Measurements from ENCODE around the gene ATG16L2. TPM values are rescaled to one million over a fixed set of nuclear protein-coding genes. Genes with fewer than 3 reads are reported as not detected.

Gene ATG16L2
- polyA plus RNA-seq, 2 of the 4 experiments (the other 2 are of a cell fraction): 6.1 to 6.3 TPM

- POLR2A ChIA-PET: interaction anchor here (0.5 kb wide), 1 partner anchor 9 kb away, joined by 4 read pairs; no protein-coding TSS in a partner anchor
- no peak for TF ChIP-seq HDAC2 (IDR thresholded peaks at IDR 0.05)
- no peak for TF ChIP-seq KDM5A (IDR thresholded peaks at IDR 0.05)
- TF ChIP-seq HEYL (CRISPR knock-in tag; IDR thresholded peaks at IDR 0.05): no peak
- no peak for TF ChIP-seq POLR2AphosphoS2 (conservative IDR thresholded peaks at IDR 0.05; ENCODE audit: low read length)
- TF ChIP-seq ZNF302 (CRISPR knock-in tag; IDR thresholded peaks at IDR 0.05): no peak
- TF ChIP-seq PHF8 (IDR thresholded peaks at IDR 0.05; ENCODE audit: borderline replicate concordance, low read depth): no peak
- no peak for TF ChIP-seq EHF (CRISPR knock-in tag; IDR thresholded peaks at IDR 0.05)
- TF ChIP-seq NFE2L2 (conservative IDR thresholded peaks at IDR 0.05; ENCODE audit: low read length): no peak
- no peak for TF ChIP-seq HOXA7 (CRISPR knock-in tag; IDR thresholded peaks at IDR 0.05)
- no peak for TF ChIP-seq EP300 (IDR thresholded peaks at IDR 0.05)
- TF ChIP-seq CTCF (IDR thresholded peaks at IDR 0.05): no peak
- TF ChIP-seq SREBF2 (IDR thresholded peaks at IDR 0.05): no peak
- no peak for TF ChIP-seq MAX (IDR thresholded peaks at IDR 0.05)
- no peak for TF ChIP-seq CBX2 (IDR thresholded peaks at IDR 0.05; ENCODE audit: borderline replicate concordance, low read depth)
- H3K4me3 ChIP-seq: no peak overlapping the region
- no peaks in the 10 kb centered on the region for H3K9me3 ChIP-seq
- no peak for ATAC-seq
- no peak overlapping the region for H3K4me2 ChIP-seq
- CTCF ChIA-PET: interaction anchor here (0.5 to 2.4 kb wide), 4 partner anchors 17 to 24 kb away, joined by 3 to 11 read pairs (median 4); partner anchors contain the start of gene STARD10
- no peak for DNase-seq (ENCODE audit: low read depth in 1 of 2, low spot score in 1 of 2)
- peaks cover 7% of the 10 kb centered on the region; the same call in 2 of the 3 replicates for H3K4me1 ChIP-seq
- no peak overlapping the region for H3K27ac ChIP-seq
- no peak for FAIRE-seq
- 84% methylated on average over 3 of the region's 3 CpGs for WGBS (ENCODE audit: missing lambda C conversion rate)
Measured at GRCh38 chr11:72770799-72771198, 43.4 kb upstream of the ATG16L2 start.

DNA sequence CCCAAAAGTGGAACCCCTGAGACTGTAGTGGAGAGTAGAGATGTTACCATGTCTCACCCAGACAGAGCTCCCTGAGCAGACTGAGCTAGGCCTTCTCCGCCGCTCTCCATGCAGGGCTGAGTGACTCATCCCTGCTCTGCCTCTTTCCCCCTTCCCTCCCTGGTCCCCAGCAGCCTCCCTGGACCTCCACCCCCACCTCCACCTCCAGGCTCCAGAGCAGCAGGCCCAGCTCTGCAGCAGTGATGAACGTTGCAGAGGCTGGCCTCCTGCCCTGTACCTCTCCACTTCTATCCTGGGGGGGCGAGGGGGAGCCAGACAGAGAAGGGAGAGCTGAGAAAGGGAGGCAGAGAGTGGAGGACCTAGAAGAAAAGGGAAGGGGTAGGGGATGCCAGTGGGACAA lies 42.7 kb upstream of the ATG16L2 start:
- H3K4me2 ChIP-seq: no peak overlapping the region
- H3K4me3 ChIP-seq: no peak overlapping the region
- 57% methylated on average over 2 of the region's 4 CpGs for WGBS (ENCODE audit: missing lambda C conversion rate)
- no peak for FAIRE-seq
- peak overlapping the region in 1 of 2 experiments; percentile 24; a peak in 1 of 6 replicates for H3K27ac ChIP-seq
- no peak for TF ChIP-seq E2F6 (IDR thresholded peaks at IDR 0.05; ENCODE audit: borderline replicate concordance, low read depth)
- no peak for TF ChIP-seq EHF (CRISPR knock-in tag; IDR thresholded peaks at IDR 0.05)
- no peak for TF ChIP-seq EP300 (IDR thresholded peaks at IDR 0.05)
- TF ChIP-seq ATOH8 (CRISPR knock-in tag; IDR thresholded peaks at IDR 0.05; ENCODE audit: low read depth): no peak
- TF ChIP-seq ZNF302 (CRISPR knock-in tag; IDR thresholded peaks at IDR 0.05): no peak
- no peak for TF ChIP-seq ZSCAN20 (CRISPR knock-in tag; IDR thresholded peaks at IDR 0.05)
- TF ChIP-seq, protein P1, sequence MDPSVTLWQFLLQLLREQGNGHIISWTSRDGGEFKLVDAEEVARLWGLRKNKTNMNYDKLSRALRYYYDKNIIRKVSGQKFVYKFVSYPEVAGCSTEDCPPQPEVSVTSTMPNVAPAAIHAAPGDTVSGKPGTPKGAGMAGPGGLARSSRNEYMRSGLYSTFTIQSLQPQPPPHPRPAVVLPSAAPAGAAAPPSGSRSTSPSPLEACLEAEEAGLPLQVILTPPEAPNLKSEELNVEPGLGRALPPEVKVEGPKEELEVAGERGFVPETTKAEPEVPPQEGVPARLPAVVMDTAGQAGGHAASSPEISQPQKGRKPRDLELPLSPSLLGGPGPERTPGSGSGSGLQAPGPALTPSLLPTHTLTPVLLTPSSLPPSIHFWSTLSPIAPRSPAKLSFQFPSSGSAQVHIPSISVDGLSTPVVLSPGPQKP (IDR thresholded peaks at IDR 0.05; ENCODE audit: low read depth, low read length): no peak
- no peak for TF ChIP-seq HOXB5 (CRISPR knock-in tag; IDR thresholded peaks at IDR 0.05)
- TF ChIP-seq EHMT2 (IDR thresholded peaks at IDR 0.05; ENCODE audit: low read depth): no peak
- no peak for TF ChIP-seq HMGXB4 (CRISPR knock-in tag; IDR thresholded peaks at IDR 0.05; ENCODE audit: borderline replicate concordance)
- TF ChIP-seq POLR2A (IDR thresholded peaks at IDR 0.05; ENCODE audit: low read length): no peak
- no peak for TF ChIP-seq FOSB (CRISPR knock-in tag; IDR thresholded peaks at IDR 0.05)
- TF ChIP-seq NPAS2 (CRISPR knock-in tag; IDR thresholded peaks at IDR 0.05; ENCODE audit: borderline replicate concordance): no peak
- no peak for TF ChIP-seq NFE2L2 (conservative IDR thresholded peaks at IDR 0.05; ENCODE audit: low read length)
- TF ChIP-seq, protein P2, sequence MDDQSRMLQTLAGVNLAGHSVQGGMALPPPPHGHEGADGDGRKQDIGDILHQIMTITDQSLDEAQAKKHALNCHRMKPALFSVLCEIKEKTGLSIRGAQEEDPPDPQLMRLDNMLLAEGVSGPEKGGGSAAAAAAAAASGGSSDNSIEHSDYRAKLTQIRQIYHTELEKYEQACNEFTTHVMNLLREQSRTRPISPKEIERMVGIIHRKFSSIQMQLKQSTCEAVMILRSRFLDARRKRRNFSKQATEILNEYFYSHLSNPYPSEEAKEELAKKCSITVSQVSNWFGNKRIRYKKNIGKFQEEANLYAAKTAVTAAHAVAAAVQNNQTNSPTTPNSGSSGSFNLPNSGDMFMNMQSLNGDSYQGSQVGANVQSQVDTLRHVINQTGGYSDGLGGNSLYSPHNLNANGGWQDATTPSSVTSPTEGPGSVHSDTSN (IDR thresholded peaks at IDR 0.05): no peak
- TF ChIP-seq POLR2AphosphoS2 (conservative IDR thresholded peaks at IDR 0.05; ENCODE audit: low read length): no peak
- TF ChIP-seq HEYL (CRISPR knock-in tag; IDR thresholded peaks at IDR 0.05): no peak
- no peak for TF ChIP-seq KDM1A (IDR thresholded peaks at IDR 0.05; ENCODE audit: low read depth)
- no peak for TF ChIP-seq JUNB (IDR thresholded peaks at IDR 0.05)
- DNase-seq (ENCODE audit: low read depth in 1 of 2, low spot score in 1 of 2): no peak
- peaks cover 7% of the 10 kb centered on the region; the same call in 2 of the 3 replicates for H3K4me1 ChIP-seq
- ATAC-seq: peak in 1 of 2 experiments; percentile 29; a peak in 2 of 6 replicates
- H3K9me3 ChIP-seq: no peaks in the 10 kb centered on the region
- ChIA-PET CTCF (interaction anchor here (0.5 to 2.4 kb wide), 9 partner anchors 13 to 46 kb away, joined by 3 to 11 read pairs (median 3); partner anchors contain the start of gene STARD10), POLR2A (interaction anchor here (0.5 kb wide), 1 partner anchor 10 kb away, joined by 4 read pairs; no protein-coding TSS in a partner anchor)

Measured in A549 (cell line).